HG03342 (cell line): ENCODE measurements around the gene JOSD1.

ENCODE experiments used
- ATAC-seq: cut with Tn5 transposase; IDR thresholded peaks from one replicate; pipeline ENCODE4 v1.9.1; 2021; ENCODE audit warnings: mild to moderate bottlenecking, moderate library complexity; ENCODE audit not compliant: unreplicated experiment

The JOSD1 gene

DNA sequence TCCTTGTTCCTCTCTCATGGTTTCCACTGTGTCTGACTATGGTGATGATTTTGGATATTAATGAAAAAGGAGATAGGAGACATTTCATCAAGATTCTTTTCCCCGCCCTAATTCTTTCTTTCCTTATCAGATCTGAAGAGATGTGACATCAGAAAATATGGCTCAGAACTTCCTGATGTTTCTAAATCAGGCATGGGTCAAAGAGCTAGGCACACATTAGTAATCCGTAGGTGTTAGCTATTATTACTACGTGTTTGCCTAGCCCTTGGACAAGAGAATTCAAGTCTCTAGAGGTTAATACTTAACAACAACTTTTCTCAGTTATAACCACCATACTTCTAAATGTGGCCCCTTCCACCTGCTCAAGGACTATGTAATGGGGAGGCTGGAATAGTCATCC, 5.8 kb downstream of the JOSD1 start:
- no peak for ATAC-seq

DNA sequence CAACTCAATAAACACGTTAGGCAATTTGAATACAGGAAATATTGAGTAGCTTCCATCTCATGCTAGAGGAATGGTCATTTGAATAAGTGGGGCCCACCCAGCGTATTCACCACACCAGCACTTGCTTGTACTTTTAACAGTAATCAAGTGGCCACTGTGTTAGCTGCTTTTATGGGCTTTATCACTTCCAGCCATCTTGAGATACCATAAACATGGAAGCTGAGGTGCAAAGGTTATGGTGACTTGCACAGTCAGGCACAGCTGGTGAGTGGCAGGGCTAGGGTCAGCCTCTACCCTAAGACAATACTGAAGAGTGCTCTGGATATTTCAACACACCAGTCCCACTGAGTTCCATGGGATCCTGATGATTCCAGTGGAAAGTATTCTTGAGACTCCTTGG, 6.7 kb downstream of the JOSD1 start:
- no peak for ATAC-seq

DNA sequence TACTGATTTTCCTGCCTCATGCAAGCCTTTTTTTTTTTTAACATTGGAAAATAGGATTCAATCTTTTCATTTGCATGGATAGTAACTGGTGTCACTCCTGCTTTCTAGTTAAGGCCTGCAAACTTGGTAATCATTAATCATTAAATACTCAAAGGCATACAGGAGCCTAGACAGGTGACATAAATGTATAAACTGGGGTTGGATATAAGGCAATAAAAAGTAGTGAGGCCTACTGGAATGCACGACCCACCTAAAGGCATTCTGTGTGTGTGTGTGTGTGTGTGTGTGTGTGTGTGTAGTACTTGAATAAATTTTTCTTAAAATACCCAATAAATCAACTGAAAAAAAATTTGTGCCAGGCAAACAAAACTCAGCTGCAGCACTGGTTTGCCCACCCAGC, 11.1 kb downstream of the JOSD1 start:
- ATAC-seq: no peak

DNA sequence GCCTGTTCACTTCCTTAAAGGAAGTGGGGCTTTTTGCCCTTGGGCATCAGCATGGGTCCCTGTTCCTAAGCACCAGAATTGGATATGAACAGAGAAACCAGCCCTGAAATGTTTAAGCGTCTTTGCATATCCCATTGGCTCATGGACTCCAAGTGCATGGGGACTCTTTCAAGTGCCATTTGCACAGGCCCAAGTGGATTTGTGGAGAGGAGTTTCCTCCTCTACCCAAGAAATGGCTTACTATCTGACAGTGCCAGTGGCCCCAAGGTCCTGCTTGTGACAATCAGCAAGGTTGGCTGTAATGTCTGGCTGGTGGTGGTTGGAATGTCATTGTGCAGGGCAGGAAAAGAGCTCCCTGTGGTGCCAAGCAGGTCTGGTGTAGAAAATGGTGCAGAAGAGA, 15.0 kb downstream of the JOSD1 start:
- no peak for ATAC-seq

DNA sequence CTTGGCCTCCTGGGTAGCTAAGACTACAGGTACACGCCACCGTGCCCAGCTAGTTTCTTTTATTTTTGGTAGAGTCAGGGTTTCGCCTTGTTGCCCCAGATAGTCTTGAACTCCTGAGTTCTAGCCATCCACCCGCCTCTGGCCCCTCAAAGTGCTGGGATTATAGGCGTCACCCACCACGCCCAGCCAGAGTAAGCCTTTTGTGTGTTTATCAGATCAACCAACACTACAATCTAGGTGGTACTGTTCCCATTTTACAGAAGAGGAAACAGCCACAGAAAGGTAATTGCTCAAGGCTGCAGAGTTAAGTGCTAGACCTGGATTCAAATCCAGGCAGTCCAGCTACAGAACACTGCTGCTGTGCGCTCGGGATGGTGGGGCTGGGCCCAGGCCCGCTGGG, 15.8 kb downstream of the JOSD1 start:
- no peak for ATAC-seq

DNA sequence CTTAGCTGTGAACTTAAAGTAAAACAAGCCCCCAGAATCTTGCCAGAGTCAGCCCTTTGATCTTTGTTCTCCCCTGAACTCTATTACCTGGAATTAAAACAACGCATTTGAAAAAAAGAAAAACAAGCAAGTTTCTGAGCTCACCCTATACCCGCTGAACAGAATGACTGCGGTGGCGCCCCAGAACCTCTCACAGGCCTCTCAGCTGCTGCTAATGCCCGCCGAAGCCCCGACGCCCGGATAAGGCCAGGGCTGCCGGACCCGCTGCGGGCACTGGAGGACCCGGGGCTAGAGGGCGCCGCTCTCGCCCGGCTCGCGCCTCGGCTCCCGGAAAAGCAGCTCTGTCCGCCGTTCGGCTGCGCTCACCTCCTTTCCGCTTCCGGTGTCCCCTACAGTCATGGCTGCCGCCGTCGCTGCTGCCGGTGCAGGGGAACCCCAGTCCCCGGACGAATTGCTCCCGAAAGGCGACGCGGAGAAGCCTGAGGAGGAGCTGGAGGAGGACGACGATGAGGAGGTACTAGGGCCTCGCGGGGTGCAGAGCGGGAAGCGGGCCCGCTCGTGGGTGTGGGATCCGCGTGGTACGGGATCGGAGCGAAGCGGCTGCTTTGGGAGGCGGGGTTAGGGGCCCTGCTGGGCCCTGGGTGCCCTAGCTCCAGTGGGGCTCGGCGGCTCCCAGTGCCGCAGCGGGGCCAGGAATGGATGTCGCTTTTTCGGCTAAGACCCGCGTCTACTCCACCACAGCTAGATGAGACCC, 19.0 kb downstream of the JOSD1 start, which contains the start of gene TOMM22:
TOMM22 (plus strand) TSS at position 376 of the 754 bp plus-strand sequence; CDS start at position 398, 22 bp downstream.
- peak; percentile 92 for ATAC-seq

DNA sequence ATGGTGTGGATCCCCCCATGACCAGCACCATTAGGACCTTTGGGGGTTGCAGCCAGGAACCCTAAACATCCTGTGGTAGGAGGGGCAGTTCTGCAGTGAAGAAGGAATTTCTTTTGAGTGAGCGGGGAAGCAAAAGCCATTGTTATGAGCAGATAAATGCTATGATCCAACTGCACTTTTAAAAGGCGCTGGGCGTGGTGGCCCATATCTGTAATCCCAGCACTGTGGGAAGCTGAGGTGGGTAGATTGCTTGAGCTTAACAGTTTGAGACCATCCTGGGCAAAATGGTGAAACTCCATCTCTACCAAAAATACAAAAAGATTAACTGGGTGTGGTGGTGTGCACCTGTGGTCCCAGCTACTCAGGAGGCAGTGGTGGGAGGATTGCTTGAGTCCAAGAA, 24.9 kb downstream of the JOSD1 start:
- ATAC-seq: no peak

DNA sequence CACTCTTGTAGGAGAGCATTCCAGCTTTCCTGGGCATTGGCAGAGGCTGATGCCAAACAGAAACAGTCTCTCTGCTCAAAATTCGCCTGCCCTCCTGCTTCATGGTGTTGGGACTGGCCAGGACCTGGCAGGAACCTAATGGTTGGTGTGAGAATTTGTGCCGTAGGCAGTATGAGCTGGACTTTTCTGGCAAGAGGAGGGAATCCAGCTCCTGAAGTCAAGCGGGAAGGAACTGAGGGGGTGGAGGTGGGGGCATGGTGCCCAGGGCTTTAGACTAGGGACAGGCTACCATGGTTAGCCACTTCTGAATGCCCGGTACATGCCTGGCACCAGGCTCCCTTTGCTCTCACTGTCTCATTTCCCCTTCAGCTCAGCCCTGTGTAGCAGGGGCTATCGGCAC, 25.9 kb downstream of the JOSD1 start:
- ATAC-seq: no peak

DNA sequence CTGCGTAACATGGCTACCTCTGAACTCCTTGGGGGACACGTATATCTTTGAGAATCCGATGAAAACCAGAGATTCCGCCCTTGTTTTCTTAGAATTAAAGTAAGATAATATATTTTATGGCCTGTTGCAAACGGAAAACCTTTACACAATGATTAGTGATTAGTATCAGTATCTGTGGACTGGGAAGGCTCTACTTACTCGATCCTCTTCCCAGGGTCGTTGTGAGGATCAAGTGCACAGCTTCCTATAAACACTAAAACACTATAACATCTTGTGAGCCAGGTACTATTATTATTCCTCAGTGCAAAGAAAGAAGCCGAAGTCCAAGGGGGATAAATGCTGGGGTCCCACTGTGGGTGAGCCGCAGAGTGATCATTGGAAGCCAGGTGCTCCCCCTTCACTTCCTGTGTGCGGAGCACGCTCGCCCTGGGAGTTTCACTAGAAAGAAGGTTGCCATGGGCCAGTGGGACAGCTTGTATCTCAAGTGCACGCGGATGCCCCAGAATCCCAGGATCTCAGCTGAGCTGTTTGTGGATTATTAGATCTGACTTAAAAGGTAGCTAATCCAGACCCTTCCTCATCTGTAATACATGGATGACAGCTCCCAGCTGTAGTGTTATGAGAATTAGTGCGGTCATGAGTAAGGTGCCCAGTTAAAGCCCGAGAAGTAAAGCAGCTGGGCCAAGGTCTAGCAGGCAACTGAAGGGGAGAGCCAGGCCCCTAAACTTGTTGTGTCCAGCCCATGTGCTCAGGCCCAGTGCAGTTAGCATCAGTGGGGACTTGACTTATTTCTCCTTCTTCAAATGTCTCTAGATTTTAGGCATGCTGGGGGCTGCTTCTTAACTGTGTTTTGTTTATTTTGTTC, 43.5 kb downstream of the JOSD1 start:
- ATAC-seq: peak; percentile 44

DNA sequence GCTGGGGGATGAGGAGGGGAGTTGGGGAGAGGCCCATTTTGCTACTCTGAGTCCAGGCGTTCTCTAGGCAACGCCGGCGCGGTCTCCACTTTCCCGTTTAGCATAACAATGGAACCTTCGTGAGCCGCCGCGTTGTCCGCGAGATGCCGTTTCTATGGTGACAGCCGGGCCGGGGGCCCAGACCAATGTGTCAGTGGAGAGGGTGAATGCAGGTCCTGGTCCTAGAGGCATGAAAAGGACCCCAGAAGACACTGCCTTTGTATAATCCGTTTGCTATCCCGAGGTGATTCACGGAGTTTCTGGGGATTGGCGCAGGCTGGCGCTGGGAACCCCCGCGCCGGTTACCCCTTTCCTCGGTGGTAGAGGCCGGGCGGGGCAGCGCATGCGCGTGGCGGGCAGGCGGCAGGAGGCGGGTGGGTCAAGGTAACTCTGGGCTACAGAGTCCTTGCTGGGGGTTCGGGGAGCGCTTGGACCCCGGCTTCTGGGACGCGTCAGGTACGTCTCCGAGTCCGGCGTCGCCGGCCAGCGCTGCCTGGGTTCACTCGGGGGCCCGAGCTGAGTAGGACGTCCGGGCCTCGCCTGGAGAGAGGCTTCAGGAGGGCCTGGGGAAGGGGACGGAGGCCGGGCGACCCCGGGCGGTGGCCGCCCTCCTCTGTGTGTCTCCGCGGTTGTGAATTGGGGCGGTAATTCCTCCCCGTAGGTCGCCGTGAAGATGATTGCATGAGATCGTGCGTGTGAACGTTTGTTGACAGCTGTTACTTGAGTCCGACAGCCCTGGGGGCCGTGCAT, 44.3 kb downstream of the JOSD1 start, which contains the start of the genes CBY1 and FAM227A:
CBY1 (plus strand) TSS at position 383 of the 789 bp plus-strand sequence. CDS start 11,417 bp downstream, outside the sequence.
FAM227A (minus strand) TSS at position 137 of the 789 bp plus-strand sequence. CDS start 6,224 bp downstream, outside the sequence.
- peak; percentile 74 for ATAC-seq

DNA sequence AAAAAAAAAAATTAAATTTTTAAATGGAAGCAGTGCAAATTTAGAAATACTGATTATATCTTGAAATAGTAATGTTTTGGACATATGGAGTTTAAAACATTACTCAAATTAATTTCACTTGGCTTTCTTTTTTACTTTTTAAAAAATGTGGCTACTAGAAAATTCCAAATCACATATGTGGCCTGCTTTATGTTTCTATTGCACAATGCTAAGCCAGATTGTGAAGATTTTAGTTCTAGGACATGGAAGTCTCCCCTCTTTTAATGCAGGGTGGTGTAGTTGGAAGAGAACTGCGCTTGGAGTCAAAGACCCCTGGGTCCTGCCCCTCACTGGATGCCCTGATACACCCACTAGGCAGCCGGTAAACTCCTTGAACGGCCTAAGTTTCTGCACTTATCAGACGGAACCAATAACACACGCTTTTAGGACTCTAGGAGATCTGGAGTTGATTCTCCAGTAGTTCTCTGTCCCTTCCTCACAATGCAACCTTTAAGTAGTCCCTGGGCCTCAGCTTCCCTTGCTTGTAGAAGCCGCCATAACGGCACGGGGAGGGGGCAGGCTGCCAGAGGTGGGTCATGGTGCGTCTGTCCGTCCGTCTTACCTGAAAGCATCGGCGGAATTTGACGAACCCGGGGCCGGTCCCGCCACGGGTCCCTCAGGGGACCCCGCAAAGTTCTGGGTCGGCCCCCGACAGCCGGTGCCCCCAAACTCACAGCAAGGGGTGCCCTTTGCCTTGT, 45.1 kb downstream of the JOSD1 start:
- ATAC-seq: no peak

DNA sequence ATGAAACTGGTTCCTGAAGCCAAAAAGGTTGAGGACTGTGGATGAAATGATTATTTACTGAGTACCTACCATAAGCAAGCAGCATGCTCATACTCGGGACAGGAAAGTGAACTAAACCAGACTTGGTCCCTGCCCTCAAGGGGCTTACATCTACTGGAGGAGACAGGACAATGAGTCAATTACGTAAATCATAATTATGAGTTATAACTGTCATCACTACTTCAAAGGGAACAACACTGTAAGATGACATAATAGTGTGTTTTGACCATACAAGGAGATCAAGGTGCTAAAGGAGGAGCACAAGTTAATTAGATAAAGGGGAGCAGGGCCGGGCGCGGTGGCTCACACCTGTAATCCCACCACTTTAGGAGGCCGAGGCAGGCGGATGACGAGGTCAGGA, 47.0 kb downstream of the JOSD1 start:
- ATAC-seq: no peak

DNA sequence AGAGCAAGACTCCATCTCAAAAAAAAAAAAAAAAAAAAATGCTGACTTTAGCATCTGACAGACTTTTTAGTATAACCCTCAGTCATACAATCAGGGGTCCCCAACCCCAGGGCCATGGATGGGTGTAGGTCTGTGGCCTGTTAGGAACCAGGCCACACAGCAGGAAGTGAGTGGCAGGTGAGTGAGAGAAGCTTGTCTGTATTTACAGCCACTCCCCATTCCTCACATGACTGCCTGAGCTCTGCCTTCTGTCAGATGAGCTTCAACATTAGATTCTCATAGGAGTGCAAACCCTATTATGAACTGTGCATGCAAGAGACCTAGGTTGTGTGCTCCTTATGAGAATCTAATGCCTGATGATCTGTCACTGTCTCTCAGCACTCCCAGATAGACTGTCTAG, 47.9 kb downstream of the JOSD1 start:
- ATAC-seq: no peak

DNA sequence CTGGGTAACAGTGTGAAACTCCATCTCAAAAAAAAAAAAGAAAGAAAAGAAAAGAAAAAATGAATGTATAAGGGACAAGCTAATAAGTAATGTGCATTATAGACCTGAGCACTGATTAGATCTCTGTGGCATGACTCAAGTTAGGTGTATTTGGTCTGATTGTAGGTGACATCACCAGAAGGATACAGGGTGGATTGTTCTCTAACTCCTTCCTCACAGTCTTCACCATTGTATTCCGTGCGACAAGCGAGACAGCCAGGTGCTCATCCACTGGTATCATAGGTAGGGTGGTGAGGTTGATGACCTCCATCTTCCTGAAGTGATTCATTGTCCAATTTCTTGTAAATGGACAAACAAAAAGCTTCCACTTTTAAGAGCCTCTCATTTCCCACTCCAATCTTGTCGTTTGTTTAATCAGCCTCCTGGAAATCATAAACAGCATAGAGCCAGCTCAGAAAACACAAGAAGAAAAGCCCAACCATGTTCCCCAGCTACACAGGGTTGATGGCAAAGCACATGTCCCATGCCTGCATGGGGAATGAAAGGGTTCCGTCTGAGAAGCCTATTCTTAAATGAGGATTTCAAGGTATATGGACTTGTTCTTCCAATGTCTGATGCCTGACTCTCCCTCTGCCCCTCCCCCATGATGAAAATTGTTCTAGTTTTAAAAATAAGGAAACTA, 50.8 kb downstream of the JOSD1 start:
- ATAC-seq: no peak

DNA sequence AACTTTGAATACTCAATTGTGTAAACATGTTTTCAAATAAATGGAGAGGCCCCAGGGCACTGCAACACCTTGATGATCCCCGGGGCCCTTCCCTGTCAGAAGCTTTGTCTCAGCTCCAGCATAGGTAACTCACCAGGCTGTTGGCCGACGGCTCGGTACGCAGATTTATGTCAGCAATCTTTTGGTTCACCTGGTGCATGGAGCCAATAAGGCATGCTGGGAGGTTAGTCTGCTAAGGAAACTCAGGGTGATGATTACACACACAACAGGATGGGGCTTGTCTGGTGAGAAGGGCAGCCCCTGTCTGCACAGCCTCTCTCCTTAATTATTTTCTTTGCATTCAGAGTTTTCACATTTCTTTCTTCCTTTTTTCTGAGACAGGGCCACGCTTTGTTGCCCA, 55.3 kb downstream of the JOSD1 start:
- no peak for ATAC-seq

DNA sequence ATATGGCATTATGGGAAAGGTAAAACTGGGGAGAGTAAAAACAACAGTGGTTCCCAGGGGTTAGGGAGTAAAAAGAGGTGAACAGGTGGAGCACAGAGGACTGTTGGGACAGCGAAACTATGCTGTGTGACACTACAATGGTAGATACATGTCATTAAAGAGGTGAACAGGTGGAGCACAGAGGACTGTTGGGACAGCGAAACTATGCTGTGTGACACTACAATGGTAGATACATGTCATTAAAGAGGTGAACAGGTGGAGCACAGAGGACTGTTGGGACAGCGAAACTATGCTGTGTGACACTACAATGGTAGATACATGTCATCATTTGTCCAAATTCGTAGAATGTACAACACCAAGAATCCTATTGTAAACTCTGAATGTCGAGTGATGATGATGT, 56.5 kb downstream of the JOSD1 start:
- peak; percentile 51 for ATAC-seq

DNA sequence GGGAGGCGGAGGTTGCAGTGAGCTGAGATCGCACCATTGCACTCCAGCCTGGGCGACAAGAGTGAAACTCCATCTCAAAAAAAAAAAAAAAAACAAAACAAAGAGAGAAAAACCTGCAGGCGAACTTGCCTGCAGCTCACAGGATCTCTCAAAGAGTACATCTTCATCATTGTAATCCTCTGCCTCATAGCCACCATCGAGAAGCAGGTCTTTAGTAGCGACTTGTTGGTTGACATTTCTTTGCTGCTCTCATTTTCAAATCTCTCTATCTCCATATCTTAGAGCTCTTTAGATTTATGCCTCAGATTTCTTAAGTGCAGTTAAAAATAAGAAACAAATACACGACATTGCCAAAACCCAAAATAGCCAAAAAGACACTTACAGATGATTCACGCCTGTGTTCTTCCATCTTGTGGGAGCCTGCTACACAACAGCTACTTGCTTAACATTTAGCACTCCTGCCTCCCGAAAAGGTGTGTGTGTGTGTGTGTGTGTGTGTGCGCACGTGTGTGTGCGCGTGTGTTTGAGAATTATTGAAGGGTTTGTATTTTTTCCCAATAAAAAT, 59.2 kb downstream of the JOSD1 start:
- ATAC-seq: no peak

DNA sequence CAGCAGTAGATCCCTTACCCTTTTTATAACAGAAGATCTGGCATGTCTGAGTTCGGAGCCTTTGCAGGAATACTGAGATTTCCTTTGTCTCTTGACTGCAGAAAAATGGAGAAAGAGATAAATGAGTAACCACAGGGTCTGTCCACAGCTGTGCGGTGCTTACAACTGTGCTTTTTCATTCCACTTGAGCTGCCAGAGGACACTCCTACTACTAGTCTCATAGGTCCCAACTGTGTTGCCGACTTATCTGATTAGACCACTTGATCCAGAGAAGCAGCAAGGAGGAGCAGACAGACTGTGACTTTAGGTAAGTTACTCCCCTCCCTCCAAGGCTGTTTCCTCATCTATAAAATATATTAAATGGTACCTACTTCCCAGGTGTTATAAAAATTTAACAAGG, 62.0 kb downstream of the JOSD1 start:
- no peak for ATAC-seq

DNA sequence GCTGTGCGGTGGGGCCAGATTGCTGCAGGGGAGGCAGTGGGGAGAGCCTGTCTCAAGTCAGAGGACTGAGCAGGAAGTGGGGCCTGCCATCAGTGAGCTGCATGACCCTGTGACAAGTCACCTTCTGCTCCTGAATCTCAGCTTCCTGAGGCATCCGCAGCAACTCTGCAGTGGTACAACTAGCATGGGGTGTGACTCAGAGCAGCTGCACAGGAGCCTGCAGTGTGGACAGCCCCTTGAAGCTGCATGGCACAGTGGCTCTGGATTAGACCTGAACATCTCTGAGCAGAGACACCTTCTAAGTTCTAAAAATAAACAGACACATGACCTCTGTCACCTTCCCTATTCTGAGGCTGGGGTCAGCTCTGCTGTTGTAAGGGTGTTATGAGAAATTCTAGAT, 62.5 kb downstream of the JOSD1 start:
- no peak for ATAC-seq
